GM23338 (cell line): ENCODE measurements around the gene F11R.
A peak's percentile ranks its signal among the peaks of the same experiment; 100 is the strongest.

Source experiments
- EZH2 ChIP-seq: fragments of 200-600 bp; sonication (generic); IDR thresholded peaks from one replicate; pipeline ENCODE4 v1.8.0; 2017; ENCODE audit warnings: antibody characterized with exemption, mild to moderate bottlenecking, low read depth; ENCODE audit not compliant: unreplicated experiment
- NANOG ChIP-seq: IDR thresholded peaks from 2 replicates; pipeline ENCODE4 v1.6.1; 2016; ENCODE audit warnings: antibody characterized with exemption, borderline replicate concordance
- POLR2AphosphoS5 ChIP-seq: IDR thresholded peaks from 2 replicates; pipeline ENCODE4 v1.6.1; 2016; ENCODE audit warnings: antibody characterized with exemption, low read depth
- ZNF331 ChIP-seq: fragments of 250-450 bp; sonication (Bioruptor Pico); IDR thresholded peaks from 2 replicates; pipeline ENCODE4 v1.5.0; 2020; ENCODE audit warnings: low read depth, mild to moderate bottlenecking, moderate library complexity
- TF ChIP-seq, protein P1 (sequence below), 2 experiments: fragments of 200-600 bp in 1 of 2; sonication (generic) in 1 of 2; conservative IDR thresholded peaks; 2 replicates each; pipeline versions ENCODE4 v1.5.1 to v1.6.1; 2016 to 2017; ENCODE audit warnings: antibody characterized with exemption in 2 of 2, low read depth in 2 of 2, mild to moderate bottlenecking in 2 of 2, moderate library complexity in 1 of 2
- TF ChIP-seq, protein P2 (sequence below): IDR thresholded peaks from 2 replicates; pipeline ENCODE4 v1.6.1; 2016; ENCODE audit warnings: antibody characterized with exemption
- TF ChIP-seq, protein P3 (sequence below): IDR thresholded peaks from one replicate; pipeline ENCODE4 v1.6.1; 2018; ENCODE audit warnings: antibody characterized with exemption; ENCODE audit not compliant: unreplicated experiment

DNA sequence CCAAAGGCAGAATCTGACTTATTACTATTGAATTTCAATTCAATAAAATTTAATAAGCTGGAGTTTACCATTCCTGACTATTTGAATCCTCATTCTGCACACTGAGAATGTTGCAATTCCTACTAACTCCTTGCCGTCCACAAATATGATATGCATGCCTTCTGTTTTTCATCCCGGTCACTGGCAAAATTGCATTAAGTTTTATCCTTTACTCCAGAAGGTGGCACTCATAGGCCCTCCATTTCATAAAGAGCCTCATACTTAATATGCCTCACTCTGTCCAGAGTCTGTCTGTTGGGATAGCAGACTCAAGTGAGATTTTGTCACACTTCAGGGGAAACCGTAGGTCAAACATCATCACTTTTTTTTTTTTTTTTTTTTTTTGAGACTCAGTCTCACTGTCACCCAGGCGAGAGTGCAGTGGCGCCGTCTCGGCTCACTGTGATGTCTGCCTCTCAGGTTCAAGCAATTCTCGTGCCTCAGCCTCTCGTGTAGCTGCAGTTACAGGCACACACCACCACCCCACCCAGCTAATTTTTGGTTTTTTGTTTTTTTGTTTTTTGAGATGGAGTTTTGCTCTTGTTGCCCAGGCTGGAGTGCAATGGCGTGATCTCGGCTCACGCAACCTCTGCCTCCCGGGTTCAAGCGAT lies 27.3 kb downstream of the F11R start:
- TF ChIP-seq, protein P1, sequence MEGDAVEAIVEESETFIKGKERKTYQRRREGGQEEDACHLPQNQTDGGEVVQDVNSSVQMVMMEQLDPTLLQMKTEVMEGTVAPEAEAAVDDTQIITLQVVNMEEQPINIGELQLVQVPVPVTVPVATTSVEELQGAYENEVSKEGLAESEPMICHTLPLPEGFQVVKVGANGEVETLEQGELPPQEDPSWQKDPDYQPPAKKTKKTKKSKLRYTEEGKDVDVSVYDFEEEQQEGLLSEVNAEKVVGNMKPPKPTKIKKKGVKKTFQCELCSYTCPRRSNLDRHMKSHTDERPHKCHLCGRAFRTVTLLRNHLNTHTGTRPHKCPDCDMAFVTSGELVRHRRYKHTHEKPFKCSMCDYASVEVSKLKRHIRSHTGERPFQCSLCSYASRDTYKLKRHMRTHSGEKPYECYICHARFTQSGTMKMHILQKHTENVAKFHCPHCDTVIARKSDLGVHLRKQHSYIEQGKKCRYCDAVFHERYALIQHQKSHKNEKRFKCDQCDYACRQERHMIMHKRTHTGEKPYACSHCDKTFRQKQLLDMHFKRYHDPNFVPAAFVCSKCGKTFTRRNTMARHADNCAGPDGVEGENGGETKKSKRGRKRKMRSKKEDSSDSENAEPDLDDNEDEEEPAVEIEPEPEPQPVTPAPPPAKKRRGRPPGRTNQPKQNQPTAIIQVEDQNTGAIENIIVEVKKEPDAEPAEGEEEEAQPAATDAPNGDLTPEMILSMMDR (conservative IDR thresholded peaks at IDR 0.05; ENCODE audit: low read depth in 2 of 2), result peak in 1 of 2 experiments; percentile 15; a peak in 1 of 4 replicates
- TF ChIP-seq EZH2, result no peak
- TF ChIP-seq, protein P2, sequence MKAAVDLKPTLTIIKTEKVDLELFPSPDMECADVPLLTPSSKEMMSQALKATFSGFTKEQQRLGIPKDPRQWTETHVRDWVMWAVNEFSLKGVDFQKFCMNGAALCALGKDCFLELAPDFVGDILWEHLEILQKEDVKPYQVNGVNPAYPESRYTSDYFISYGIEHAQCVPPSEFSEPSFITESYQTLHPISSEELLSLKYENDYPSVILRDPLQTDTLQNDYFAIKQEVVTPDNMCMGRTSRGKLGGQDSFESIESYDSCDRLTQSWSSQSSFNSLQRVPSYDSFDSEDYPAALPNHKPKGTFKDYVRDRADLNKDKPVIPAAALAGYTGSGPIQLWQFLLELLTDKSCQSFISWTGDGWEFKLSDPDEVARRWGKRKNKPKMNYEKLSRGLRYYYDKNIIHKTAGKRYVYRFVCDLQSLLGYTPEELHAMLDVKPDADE, result no peak
- TF ChIP-seq, protein P3, sequence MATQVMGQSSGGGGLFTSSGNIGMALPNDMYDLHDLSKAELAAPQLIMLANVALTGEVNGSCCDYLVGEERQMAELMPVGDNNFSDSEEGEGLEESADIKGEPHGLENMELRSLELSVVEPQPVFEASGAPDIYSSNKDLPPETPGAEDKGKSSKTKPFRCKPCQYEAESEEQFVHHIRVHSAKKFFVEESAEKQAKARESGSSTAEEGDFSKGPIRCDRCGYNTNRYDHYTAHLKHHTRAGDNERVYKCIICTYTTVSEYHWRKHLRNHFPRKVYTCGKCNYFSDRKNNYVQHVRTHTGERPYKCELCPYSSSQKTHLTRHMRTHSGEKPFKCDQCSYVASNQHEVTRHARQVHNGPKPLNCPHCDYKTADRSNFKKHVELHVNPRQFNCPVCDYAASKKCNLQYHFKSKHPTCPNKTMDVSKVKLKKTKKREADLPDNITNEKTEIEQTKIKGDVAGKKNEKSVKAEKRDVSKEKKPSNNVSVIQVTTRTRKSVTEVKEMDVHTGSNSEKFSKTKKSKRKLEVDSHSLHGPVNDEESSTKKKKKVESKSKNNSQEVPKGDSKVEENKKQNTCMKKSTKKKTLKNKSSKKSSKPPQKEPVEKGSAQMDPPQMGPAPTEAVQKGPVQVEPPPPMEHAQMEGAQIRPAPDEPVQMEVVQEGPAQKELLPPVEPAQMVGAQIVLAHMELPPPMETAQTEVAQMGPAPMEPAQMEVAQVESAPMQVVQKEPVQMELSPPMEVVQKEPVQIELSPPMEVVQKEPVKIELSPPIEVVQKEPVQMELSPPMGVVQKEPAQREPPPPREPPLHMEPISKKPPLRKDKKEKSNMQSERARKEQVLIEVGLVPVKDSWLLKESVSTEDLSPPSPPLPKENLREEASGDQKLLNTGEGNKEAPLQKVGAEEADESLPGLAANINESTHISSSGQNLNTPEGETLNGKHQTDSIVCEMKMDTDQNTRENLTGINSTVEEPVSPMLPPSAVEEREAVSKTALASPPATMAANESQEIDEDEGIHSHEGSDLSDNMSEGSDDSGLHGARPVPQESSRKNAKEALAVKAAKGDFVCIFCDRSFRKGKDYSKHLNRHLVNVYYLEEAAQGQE, result no peak
- no peak for TF ChIP-seq ZNF331 (CRISPR knock-in tag)
- no peak for TF ChIP-seq NANOG
- no peak for TF ChIP-seq POLR2AphosphoS5
